H1 (cell line): ENCODE measurements around the gene ASTN2. TPM values are rescaled to one million over a fixed set of nuclear protein-coding genes. Genes with fewer than 3 reads are reported as not detected.

Source experiments
- CTCF ChIA-PET: fragments of 300-600 bp; sonication (Branson Sonifier 250); formaldehyde crosslinking; loops from one replicate; lab custom pipeline; 2021; ENCODE audit not compliant: partially characterized antibody; lab: Charles Lee
- POLR2A ChIA-PET: fragments of 300-600 bp; sonication (Branson Sonifier 250); formaldehyde crosslinking; loops from one replicate; lab custom pipeline; 2021; ENCODE audit warnings: inconsistent platforms; ENCODE audit not compliant: partially characterized antibody; lab: Charles Lee
- DNase-seq, 2 experiments: peaks; one replicate each; pipeline versions ENCODE4 v3.0.0 to v3.0.0-alpha.2; 2010 to 2022; ENCODE audit warnings: low spot score in 2 of 2, low read depth in 1 of 2, mixed read lengths in 1 of 2
- FAIRE-seq: peaks from 2 replicates; lab custom pipeline; 2011; peaks lifted over from hg19 to GRCh38; lab: Jason Lieb, UNC
- H2AFZ ChIP-seq: 2 replicates; pipeline ENCODE4 v1.8.1; 2012; ENCODE audit warnings: low read length, inconsistent platforms
- H2AK5ac ChIP-seq: 2 replicates; pipeline ENCODE4 v1.6.1; 2013; ENCODE audit warnings: low read depth, low read length
- H2BK120ac ChIP-seq: replicated peaks from 2 replicates; pipeline ENCODE3; 2013; ENCODE audit warnings: low read depth, low read length, inconsistent platforms
- H2BK12ac ChIP-seq: 2 replicates; pipeline ENCODE4 v1.6.1; 2013; ENCODE audit warnings: low read depth, low read length
- H2BK15ac ChIP-seq: 2 replicates; pipeline ENCODE4 v1.6.1; 2013; ENCODE audit warnings: low read length
- H2BK20ac ChIP-seq: 2 replicates; pipeline ENCODE4 v1.6.1; 2013; ENCODE audit warnings: low read length
- H2BK5ac ChIP-seq: 2 replicates; pipeline ENCODE4 v1.6.1; 2013; ENCODE audit warnings: low read depth, low read length
- H3K14ac ChIP-seq: 2 replicates; pipeline ENCODE4 v1.6.1; 2013; ENCODE audit warnings: inconsistent platforms; ENCODE audit not compliant: insufficient read length
- H3K18ac ChIP-seq: 2 replicates; pipeline ENCODE4 v1.6.1; 2013; ENCODE audit warnings: low read length; ENCODE audit errors: extremely low read depth
- H3K23ac ChIP-seq: 2 replicates; pipeline ENCODE4 v1.6.1; 2013; ENCODE audit warnings: inconsistent platforms; ENCODE audit not compliant: insufficient read length
- H3K23me2 ChIP-seq: 2 replicates; pipeline ENCODE4 v1.6.1; 2013; ENCODE audit warnings: low read depth, low read length
- H3K27ac ChIP-seq: 2 replicates; pipeline ENCODE4 v1.6.1; 2011; ENCODE audit warnings: low read depth, low read length, inconsistent platforms
- H3K27me3 ChIP-seq, 4 experiments: replicated peaks in 1 of 4; 1 replicate in 1 of 4; 2 replicates in 3 of 4; pipeline versions ENCODE4 v1.6.1 to v1.8.1; 2011 to 2013; ENCODE audit warnings: low read length in 3 of 4, mild to moderate bottlenecking in 3 of 4, inconsistent platforms in 2 of 4, mixed read lengths in 2 of 4, moderate library complexity in 1 of 4; ENCODE audit not compliant: control insufficient read depth in 3 of 4, insufficient read depth in 3 of 4; ENCODE audit errors: extremely low read depth in 1 of 4
- H3K36me3 ChIP-seq, 4 experiments: 2 replicates each; pipeline versions ENCODE4 v1.6.1 to v1.8.1; 2011 to 2013; ENCODE audit warnings: mild to moderate bottlenecking in 4 of 4, low read length in 3 of 4, moderate library complexity in 2 of 4, control low read depth in 1 of 4, inconsistent platforms in 1 of 4; ENCODE audit not compliant: insufficient read depth in 4 of 4, control insufficient read depth in 2 of 4
- H3K4ac ChIP-seq: replicated peaks from 2 replicates; pipeline ENCODE3; 2013; ENCODE audit warnings: low read length, low read depth, mixed read lengths, inconsistent platforms; ENCODE audit not compliant: insufficient read length
- H3K4me1 ChIP-seq, 4 experiments: replicated peaks in 1 of 4; 1 replicate in 1 of 4; 2 replicates in 3 of 4; pipeline versions ENCODE4 v1.6.1 to v1.8.1; 2011 to 2013; ENCODE audit warnings: low read length in 3 of 4, inconsistent platforms in 2 of 4, mixed read lengths in 1 of 4; ENCODE audit not compliant: insufficient read depth in 4 of 4, control insufficient read depth in 3 of 4
- H3K4me2 ChIP-seq, 2 experiments: 2 replicates each; pipeline versions ENCODE4 v1.6.1 to v1.8.1; 2011 to 2013; ENCODE audit warnings: low read depth in 2 of 2, low read length in 2 of 2, control low read depth in 1 of 2, inconsistent platforms in 1 of 2, mild to moderate bottlenecking in 1 of 2; ENCODE audit not compliant: insufficient read depth in 1 of 2
- H3K4me3 ChIP-seq, 4 experiments: fragments of 200-600, 300-600 bp in 1 of 4; sonication (generic), shearing (Covaris generic), sonication (Bioruptor Twin) in 1 of 4; 2 replicates each; pipeline versions ENCODE4 v1.5.1 to v1.8.1; 2011 to 2016; ENCODE audit warnings: low read length in 4 of 4, low read depth in 3 of 4, control low read depth in 2 of 4, inconsistent platforms in 2 of 4, mild to moderate bottlenecking in 2 of 4, mixed read lengths in 1 of 4, moderate library complexity in 1 of 4; ENCODE audit not compliant: insufficient read depth in 2 of 4; ENCODE audit errors: extremely low read depth in 1 of 4
- H3K56ac ChIP-seq: replicated peaks from 2 replicates; pipeline ENCODE3; 2013; ENCODE audit warnings: low read depth, mild to moderate bottlenecking, mixed read lengths, low read length, inconsistent platforms; ENCODE audit not compliant: insufficient read length
- H3K79me1 ChIP-seq: 2 replicates; pipeline ENCODE4 v1.6.1; 2013; ENCODE audit warnings: low read depth, low read length, control low read depth
- H3K79me2 ChIP-seq, 2 experiments: 2 replicates each; pipeline versions ENCODE4 v1.6.1 to v1.8.1; 2012 to 2013; ENCODE audit warnings: low read length in 2 of 2, mild to moderate bottlenecking in 2 of 2, inconsistent platforms in 1 of 2; ENCODE audit not compliant: insufficient read depth in 2 of 2, control insufficient read depth in 1 of 2
- H3K9ac ChIP-seq, 4 experiments: replicated peaks in 1 of 4; 1 replicate in 1 of 4; 2 replicates in 3 of 4; pipeline versions ENCODE4 v1.6.1 to v1.8.1; 2011 to 2013; ENCODE audit warnings: low read depth in 3 of 4, low read length in 3 of 4, control low read depth in 2 of 4, mild to moderate bottlenecking in 2 of 4, moderate library complexity in 2 of 4, inconsistent platforms in 1 of 4; ENCODE audit errors: extremely low read depth in 1 of 4
- H3K9me3 ChIP-seq, 2 experiments: 2 replicates each; pipeline versions ENCODE4 v1.6.1 to v1.8.1; 2012 to 2013; ENCODE audit warnings: mild to moderate bottlenecking in 2 of 2, moderate library complexity in 2 of 2, control low read depth in 1 of 2, inconsistent platforms in 1 of 2, low read depth in 1 of 2, low read length in 1 of 2, mixed read lengths in 1 of 2; ENCODE audit not compliant: insufficient read depth in 2 of 2
- H4K20me1 ChIP-seq, 2 experiments: replicated peaks in 1 of 2; 2 replicates each; pipeline versions ENCODE3 to v1.8.1; 2011 to 2013; ENCODE audit warnings: inconsistent platforms in 2 of 2, low read length in 2 of 2, mild to moderate bottlenecking in 1 of 2; ENCODE audit not compliant: insufficient read depth in 2 of 2, control insufficient read depth in 1 of 2
- H4K5ac ChIP-seq: 2 replicates; pipeline ENCODE4 v1.6.1; 2013; ENCODE audit warnings: low read length, low read depth, mixed read lengths, inconsistent platforms; ENCODE audit not compliant: insufficient read length
- H4K8ac ChIP-seq: 2 replicates; pipeline ENCODE4 v1.8.0; 2013; ENCODE audit warnings: mild to moderate bottlenecking, moderate library complexity, low read length, inconsistent platforms; ENCODE audit not compliant: insufficient read depth; ENCODE audit errors: extremely low read depth
- H4K91ac ChIP-seq: replicated peaks from 2 replicates; pipeline ENCODE3; 2013; ENCODE audit warnings: low read length, mixed read lengths, inconsistent platforms; ENCODE audit not compliant: insufficient read length
- CBX8 ChIP-seq: fragments of 300-800, 300-1000 bp; sonication (generic); IDR thresholded peaks from 2 replicates; pipeline ENCODE4 v1.7.1; 2016; ENCODE audit warnings: low read depth, low read length, borderline replicate concordance
- CHD2 ChIP-seq: IDR thresholded peaks from 2 replicates; pipeline ENCODE4 v1.6.1; 2012; ENCODE audit warnings: low read length, improper control_type of control experiment
- GABPA ChIP-seq: IDR thresholded peaks from 2 replicates; pipeline ENCODE4 v1.6.1; 2011; ENCODE audit warnings: mild to moderate bottlenecking, low read length, moderate library complexity, borderline replicate concordance; ENCODE audit not compliant: insufficient read depth
- PHF8 ChIP-seq: fragments of 200-600 bp; sonication (generic); conservative IDR thresholded peaks from 2 replicates; pipeline ENCODE4 v1.7.1; 2012; ENCODE audit warnings: low read depth, mild to moderate bottlenecking, inconsistent platforms, low read length, moderate library complexity
- RBBP5 ChIP-seq: IDR thresholded peaks from 2 replicates; pipeline ENCODE4 v1.7.1; 2012; ENCODE audit warnings: low read depth, mild to moderate bottlenecking, inconsistent platforms, low read length, moderate library complexity, borderline replicate concordance
- SAP30 ChIP-seq: fragments of 300-600 bp; sonication (generic); IDR thresholded peaks from 2 replicates; pipeline ENCODE4 v1.7.1; 2012; ENCODE audit warnings: low read length, moderate library complexity, mild to moderate bottlenecking, inconsistent platforms; ENCODE audit not compliant: insufficient read depth, insufficient replicate concordance
- TAF1 ChIP-seq: IDR thresholded peaks from 2 replicates; pipeline ENCODE4 v1.6.1; 2011; ENCODE audit warnings: mild to moderate bottlenecking, low read depth, low read length
- polyA plus RNA-seq, 7 experiments: library from polyadenylated mRNA; depleted of rRNA in 3 of 7; stranded (reverse) in 5 of 7; unstranded in 2 of 7; fragments of >200 nt in 5 of 7; fragments of 200-250 nt in 2 of 7; gene quantifications; 1 replicate in 5 of 7; 2 replicates in 1 of 7; 4 replicates in 1 of 7; pipeline versions ENCODE4 v1.2.1 to v1.2.3, GENCODE V29; 2011 to 2013; ENCODE audit warnings: missing spikeins in 2 of 7, mixed read lengths in 2 of 7
- total RNA-seq: library from RNA; stranded (reverse); fragmentation: NEBNext Ultra II Directional; extraction: Animal tissue kit (Norgen Biotek cat#: 25700); gene quantifications from 2 replicates; pipeline ENCODE4 v1.2.1, GENCODE V29; 2021

The ASTN2 gene
- total and polyA plus RNA-seq, 2 of the 8 experiments (the other 6 are each of a cell fraction or from before 2014, with no cell fraction given): 8.2 to 13.7 TPM

DNA sequence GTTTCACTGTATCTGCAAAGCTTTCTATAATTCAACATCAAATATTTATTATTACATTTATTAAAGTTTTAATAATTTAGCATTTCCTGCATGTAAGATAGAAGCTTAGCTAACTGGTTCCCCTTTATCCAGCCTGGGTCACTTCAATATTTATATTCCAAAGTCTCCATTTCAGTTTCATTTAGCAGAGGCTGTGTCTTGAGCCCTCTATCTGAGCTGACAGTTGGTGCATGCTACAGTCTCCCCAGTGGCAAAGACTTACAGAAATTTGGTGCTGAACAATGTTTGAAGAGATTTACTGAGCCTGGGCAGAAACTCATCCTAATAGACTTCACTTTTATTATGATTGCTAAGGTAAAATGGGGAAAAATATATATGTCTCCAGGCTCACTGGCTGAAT is 448.7 kb downstream of the ASTN2 start:
- POLR2A ChIA-PET: no interaction called here
- H3K27me3 ChIP-seq: no peaks in the 10 kb centered on the region; a peak in 1 of 7 replicates
- H3K14ac ChIP-seq: no peak overlapping the region

More for the DNA sequence above, 448.7 kb downstream of the ASTN2 start:
- no peaks in the 10 kb centered on the region for H3K79me2 ChIP-seq
- H2AK5ac ChIP-seq: no peak overlapping the region
- H4K91ac ChIP-seq: no peak overlapping the region
- no peaks in the 10 kb centered on the region for H3K79me1 ChIP-seq
- FAIRE-seq: no peak
- no peak overlapping the region for H3K4me3 ChIP-seq
- no peak overlapping the region for H3K9ac ChIP-seq
- H3K27ac ChIP-seq: no peak overlapping the region
- H3K9me3 ChIP-seq: no peaks in the 10 kb centered on the region
- DNase-seq: no peak
- no peak overlapping the region for H2AFZ ChIP-seq
- no peak overlapping the region for H3K23ac ChIP-seq
- no peak overlapping the region for H2BK12ac ChIP-seq
- peaks cover 0 to 3% (median 0%) of the 10 kb centered on the region in 4 experiments; a peak in 1 of 7 replicates for H3K4me1 ChIP-seq
- H3K18ac ChIP-seq: no peak overlapping the region
- no peaks in the 10 kb centered on the region for H4K20me1 ChIP-seq
- no peak overlapping the region for H2BK120ac ChIP-seq
- no peak overlapping the region for H3K4ac ChIP-seq
- no peaks in the 10 kb centered on the region for H3K36me3 ChIP-seq
- TF ChIP-seq PHF8: no peak
- TF ChIP-seq CBX8: no peak
- no peak for TF ChIP-seq RBBP5
- TF ChIP-seq TAF1: no peak
- TF ChIP-seq GABPA: no peak
- TF ChIP-seq CHD2: no peak
- TF ChIP-seq SAP30: no peak
- H2BK20ac ChIP-seq: no peak overlapping the region
- H2BK5ac ChIP-seq: no peak overlapping the region
- no peak overlapping the region for H4K8ac ChIP-seq
- H3K56ac ChIP-seq: no peak overlapping the region
- H4K5ac ChIP-seq: no peak overlapping the region
- H3K4me2 ChIP-seq: no peak overlapping the region
- no peaks in the 10 kb centered on the region; the same call in 1 of the 2 replicates for H3K23me2 ChIP-seq
- CTCF ChIA-PET: interaction anchor here (1.2 kb wide), 2 partner anchors 8 to 11 kb away, joined by 3 to 4 read pairs; no protein-coding TSS in a partner anchor
- no peak overlapping the region for H2BK15ac ChIP-seq
